ENCODE data around the gene DMD. TPM values are rescaled to one million over a fixed set of nuclear protein-coding genes. Genes with fewer than 3 reads are reported as not detected.

Gene DMD
- total and polyA plus RNA-seq, 12 donors, result 28.5 to 228 (median 168) TPM

GRCh38 chrX:31540313-31540712, 1671.0 kb downstream of the DMD start:
- DNase-seq (no peak), ATAC-seq (no peak)
- H3K27ac ChIP-seq, result no peak overlapping the region
- TF ChIP-seq CTCF (IDR thresholded peaks at IDR 0.05), result no peak
- no peak overlapping the region for H3K4me3 ChIP-seq
- H3K4me1 ChIP-seq, result no peaks in the 10 kb centered on the region
- intact Hi-C loops (cut with DNase I), result no loop called here
- WGBS, 2 donors, result 50 to 77% methylated on average over 2 of the region's 2 CpGs
- no peaks in the 10 kb centered on the region for H3K9me3 ChIP-seq
- no peaks in the 10 kb centered on the region for H3K27me3 ChIP-seq
- H3K36me3 ChIP-seq, result no peaks in the 10 kb centered on the region

- intact Hi-C loops (cut with DNase I), result no loop called here
- WGBS, 2 donors, result 75 to 85% methylated on average over 7 of the region's 7 CpGs
- no peaks in the 10 kb centered on the region for H3K27me3 ChIP-seq
- H3K27ac ChIP-seq, result no peak overlapping the region
- ATAC-seq, result no peak
- no peak overlapping the region for H3K4me3 ChIP-seq
- H3K36me3 ChIP-seq, result no peaks in the 10 kb centered on the region
- DNase-seq, result no peak
- TF ChIP-seq CTCF (IDR thresholded peaks at IDR 0.05), result no peak
- no peaks in the 10 kb centered on the region for H3K4me1 ChIP-seq
- H3K9me3 ChIP-seq, result no peaks in the 10 kb centered on the region
These were observed 1683.8 kb downstream of the DMD start for GRCh38 chrX:31527455-31528126.

GRCh38 chrX:31523884-31524536, 1687.3 kb downstream of the DMD start:
- 57 to 69% methylated on average over 7 of the region's 7 CpGs for WGBS, 2 donors
- no peak for TF ChIP-seq CTCF (IDR thresholded peaks at IDR 0.05)
- no peaks in the 10 kb centered on the region for H3K27me3 ChIP-seq
- no peak for ATAC-seq
- no peak for DNase-seq
- no peaks in the 10 kb centered on the region for H3K36me3 ChIP-seq
- H3K27ac ChIP-seq, result no peak overlapping the region
- no peaks in the 10 kb centered on the region for H3K9me3 ChIP-seq
- H3K4me1 ChIP-seq, result no peaks in the 10 kb centered on the region
- no peak overlapping the region for H3K4me3 ChIP-seq
- intact Hi-C loops (cut with DNase I), result no loop called here

- H3K4me1 ChIP-seq, result no peaks in the 10 kb centered on the region
- H3K27ac ChIP-seq, result no peak overlapping the region
- ATAC-seq (no peak), DNase-seq (no peak)
- H3K27me3 ChIP-seq, result no peaks in the 10 kb centered on the region
- no peaks in the 10 kb centered on the region for H3K9me3 ChIP-seq
- WGBS, 2 donors, result 88 to 89% methylated on average over 7 of the region's 7 CpGs
- intact Hi-C loops (cut with DNase I), result no loop called here
- no peak overlapping the region for H3K4me3 ChIP-seq
- TF ChIP-seq CTCF (IDR thresholded peaks at IDR 0.05), result no peak
- no peaks in the 10 kb centered on the region for H3K36me3 ChIP-seq
These were observed 1688.6 kb downstream of the DMD start for GRCh38 chrX:31522760-31523159.
